ENCODE data around the gene NDST4. TPM values are rescaled to one million over a fixed set of nuclear protein-coding genes. Genes with fewer than 3 reads are reported as not detected.

Gene NDST4
- polyA plus RNA-seq, 2 of the 4 experiments (the other 2 are of a cell fraction), result 0.04 TPM; not detected in 1

GRCh38 chr4:114870987-114871386 is 242.4 kb downstream of the NDST4 start:
- POLR2A ChIA-PET, result no interaction called here
- TF ChIP-seq RNF2 (IDR thresholded peaks at IDR 0.05; ENCODE audit: borderline replicate concordance, low read depth) (no peak), JUNB (IDR thresholded peaks at IDR 0.05) (no peak), ELK1 (IDR thresholded peaks at IDR 0.05; ENCODE audit: low read depth, low read length) (no peak), CHD2 (IDR thresholded peaks at IDR 0.05; ENCODE audit: low read length, partially characterized antibody) (no peak), ZSCAN20 (CRISPR knock-in tag; IDR thresholded peaks at IDR 0.05) (no peak), REST (IDR thresholded peaks at IDR 0.05) (no peak), CEBPB (IDR thresholded peaks at IDR 0.05) (no peak), ESRRA (IDR thresholded peaks at IDR 0.05; ENCODE audit: borderline replicate concordance, low read length) (no peak), BHLHE40 (IDR thresholded peaks at IDR 0.05; ENCODE audit: low read depth, low read length) (no peak), HES2 (IDR thresholded peaks at IDR 0.05) (no peak)
- Histone ChIP-seq H3K9me3 (no peaks in the 10 kb centered on the region), H3K4me3 (no peak overlapping the region), H3K27ac (no peak overlapping the region), H3K4me1 (no peaks in the 10 kb centered on the region), H3K4me2 (no peak overlapping the region)
- FAIRE-seq (no peak), DNase-seq (ENCODE audit: low read depth in 1 of 2, low spot score in 1 of 2) (no peak), ATAC-seq (no peak)
- CTCF ChIA-PET, result no interaction called here
- 0% methylated on average over 1 of the region's 1 CpG for WGBS (ENCODE audit: missing lambda C conversion rate)

GRCh38 chr4:114866901-114867670 is 246.3 kb downstream of the NDST4 start:
- ATAC-seq (no peak), FAIRE-seq (no peak), DNase-seq (ENCODE audit: low read depth in 1 of 2, low spot score in 1 of 2) (no peak)
- TF ChIP-seq HOXA7 (CRISPR knock-in tag; IDR thresholded peaks at IDR 0.05), result no peak
- H3K9me3 ChIP-seq, result no peaks in the 10 kb centered on the region
- no peaks in the 10 kb centered on the region for H3K4me1 ChIP-seq
- no peak overlapping the region for H3K27ac ChIP-seq
- POLR2A ChIA-PET, result no interaction called here
- H3K4me2 ChIP-seq, result no peak overlapping the region
- CTCF ChIA-PET, result no interaction called here
- 0% methylated on average over 2 of the region's 2 CpGs for WGBS (ENCODE audit: missing lambda C conversion rate)
- H3K4me3 ChIP-seq, result no peak overlapping the region

- CTCF ChIA-PET, result no interaction called here
These were observed 249.4 kb downstream of the NDST4 start for GRCh38 chr4:114864060-114864459.

More at GRCh38 chr4:114864060-114864459, 249.4 kb downstream of the NDST4 start:
- H3K9me3 ChIP-seq, result no peaks in the 10 kb centered on the region
- WGBS (ENCODE audit: missing lambda C conversion rate), result 6% methylated on average over 2 of the region's 2 CpGs
- TF ChIP-seq FOSL2 (IDR thresholded peaks at IDR 0.05) (no peak), FOSL2 (CRISPR knock-in tag; IDR thresholded peaks at IDR 0.05) (no peak), TP53 (CRISPR knock-in tag; IDR thresholded peaks at IDR 0.05) (no peak), ESRRA (IDR thresholded peaks at IDR 0.05; ENCODE audit: borderline replicate concordance, low read length) (no peak), MAX (IDR thresholded peaks at IDR 0.05) (no peak), MAFK (IDR thresholded peaks at IDR 0.05; ENCODE audit: partially characterized antibody) (no peak), TFCP2L1 (CRISPR knock-in tag; IDR thresholded peaks at IDR 0.05) (no peak), EHF (CRISPR knock-in tag; IDR thresholded peaks at IDR 0.05) (no peak), HES2 (IDR thresholded peaks at IDR 0.05) (no peak), REST (IDR thresholded peaks at IDR 0.05) (no peak), JUN (IDR thresholded peaks at IDR 0.05) (no peak), ZC3H11A (IDR thresholded peaks at IDR 0.05) (no peak), RNF2 (IDR thresholded peaks at IDR 0.05; ENCODE audit: borderline replicate concordance, low read depth) (no peak), RCOR1 (IDR thresholded peaks at IDR 0.05; ENCODE audit: low read depth, low read length) (no peak), E2F6 (IDR thresholded peaks at IDR 0.05; ENCODE audit: borderline replicate concordance, low read depth) (no peak), KDM1A (IDR thresholded peaks at IDR 0.05; ENCODE audit: low read depth) (no peak), FOXS1 (CRISPR knock-in tag; IDR thresholded peaks at IDR 0.05) (no peak)
- no peak overlapping the region for H3K4me3 ChIP-seq
- no peak overlapping the region for H3K4me2 ChIP-seq
- FAIRE-seq, result no peak
- POLR2A ChIA-PET, result no interaction called here
- no peak for DNase-seq (ENCODE audit: low read depth in 1 of 2, low spot score in 1 of 2)
- H3K4me1 ChIP-seq, result no peaks in the 10 kb centered on the region
- no peak for ATAC-seq
- no peak overlapping the region for H3K27ac ChIP-seq
